ENCODE data around the gene ZNF587.
"Not testable (repeated sequence)": the region's sequence is repeated elsewhere in the genome, so short reads cannot be mapped to it uniquely, and the experiment has no call there.

The ZNF587 gene

DNA sequence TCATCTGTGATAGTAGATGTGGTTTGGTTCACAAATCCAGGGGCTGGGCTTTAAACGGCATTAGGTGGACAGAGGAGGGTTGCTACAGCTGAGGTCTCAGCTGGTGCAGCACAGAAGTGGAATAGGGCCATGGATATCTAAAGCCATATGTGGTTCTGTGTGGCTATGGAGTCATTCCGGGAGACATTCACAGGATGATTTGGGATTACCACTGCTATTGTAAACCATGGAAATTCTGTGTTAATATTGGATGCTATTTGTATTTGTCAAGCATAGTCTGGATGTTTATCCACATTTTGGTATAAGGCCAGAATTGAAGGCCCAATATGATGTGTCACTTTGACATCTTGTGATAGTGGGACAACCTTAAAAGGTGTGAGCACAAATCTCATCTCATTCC lies 26.5 kb upstream of the ZNF587 start:
- H3K4ac ChIP-seq (ENCODE audit: low read depth in 1 of 2, low read length in 2 of 2); H3K79me1 ChIP-seq (replicated peaks; ENCODE audit: low read length, poor library complexity, severe bottlenecking); H3K14ac ChIP-seq (ENCODE audit: low read length in 2 of 2); H2AK5ac ChIP-seq (ENCODE audit: low read length, severe bottlenecking); H3K4me2 ChIP-seq (ENCODE audit: low read length, poor library complexity, severe bottlenecking); H3K4me3 ChIP-seq (ENCODE audit: insufficient read depth in 1 of 2, low read depth in 1 of 2, low read length in 2 of 2); H4K8ac ChIP-seq (ENCODE audit: low read length); H3K27ac ChIP-seq (ENCODE audit: low read length, poor library complexity, severe bottlenecking); H4K91ac ChIP-seq (ENCODE audit: low read length); DNase-seq; H2BK15ac ChIP-seq (ENCODE audit: low read depth, poor library complexity, severe bottlenecking); H2BK5ac ChIP-seq (ENCODE audit: low read depth, low read length, poor library complexity, severe bottlenecking); H2AFZ ChIP-seq (ENCODE audit: low read depth, low read length); H3K9me3 ChIP-seq (ENCODE audit: control insufficient read depth, low read length); H2BK12ac ChIP-seq (ENCODE audit: low read length in 2 of 2); H3K18ac ChIP-seq (ENCODE audit: low read depth in 1 of 2, low read length in 2 of 2); H3K9ac ChIP-seq (ENCODE audit: low read length); H3K23ac ChIP-seq (ENCODE audit: low read length in 2 of 2); H3K27me3 ChIP-seq (ENCODE audit: control insufficient read depth in 1 of 2, insufficient read depth in 1 of 2, low read length in 2 of 2); H2BK120ac ChIP-seq (ENCODE audit: low read depth, low read length): not testable (repeated sequence)
- 93% methylated on average over 2 of the region's 2 CpGs for WGBS
- Histone ChIP-seq H3K36me3 (ENCODE audit: control insufficient read depth in 1 of 2, insufficient read depth in 2 of 2, low read depth in 1 of 2, low read length in 2 of 2) (peaks cover 9 to 22% of the 10 kb centered on the region in 2 experiments), H3K4me1 (ENCODE audit: control insufficient read depth, insufficient read depth, low read depth, low read length) (peaks cover 11% of the 10 kb centered on the region)

DNA sequence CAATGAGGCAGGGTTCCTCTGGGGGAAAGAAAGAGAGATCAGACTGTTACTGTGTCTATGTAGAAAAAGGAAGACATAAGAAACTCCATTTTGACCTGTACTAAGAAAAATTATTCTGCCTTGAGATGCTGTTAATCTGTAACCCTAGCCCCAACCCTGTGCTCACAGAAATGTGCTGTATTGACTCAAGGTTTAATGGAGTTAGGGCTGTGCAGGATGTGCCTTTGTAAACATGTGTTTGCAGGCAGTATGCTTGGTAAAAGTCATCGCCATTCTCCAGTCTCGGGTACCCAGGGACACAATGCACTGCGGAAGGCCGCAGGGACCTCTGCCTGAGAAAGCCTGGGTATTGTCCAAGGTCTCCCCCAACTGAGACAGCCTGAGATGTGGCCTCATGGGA lies 26.1 kb upstream of the ZNF587 start:
- not testable (repeated sequence) for H3K27ac ChIP-seq (ENCODE audit: low read length, poor library complexity, severe bottlenecking); H2AFZ ChIP-seq (ENCODE audit: low read depth, low read length); H2BK12ac ChIP-seq (ENCODE audit: low read length in 2 of 2); H3K4ac ChIP-seq (ENCODE audit: low read depth in 1 of 2, low read length in 2 of 2); DNase-seq; H3K14ac ChIP-seq (ENCODE audit: low read length in 2 of 2); H3K9me3 ChIP-seq (ENCODE audit: control insufficient read depth, low read length); H4K91ac ChIP-seq (ENCODE audit: low read length); H2BK5ac ChIP-seq (ENCODE audit: low read depth, low read length, poor library complexity, severe bottlenecking); H2AK5ac ChIP-seq (ENCODE audit: low read length, severe bottlenecking); H3K23ac ChIP-seq (ENCODE audit: low read length in 2 of 2); H3K27me3 ChIP-seq (ENCODE audit: control insufficient read depth in 1 of 2, insufficient read depth in 1 of 2, low read length in 2 of 2); H2BK15ac ChIP-seq (ENCODE audit: low read depth, poor library complexity, severe bottlenecking); H3K4me2 ChIP-seq (ENCODE audit: low read length, poor library complexity, severe bottlenecking); H3K9ac ChIP-seq (ENCODE audit: low read length); H3K79me1 ChIP-seq (replicated peaks; ENCODE audit: low read length, poor library complexity, severe bottlenecking); H2BK120ac ChIP-seq (ENCODE audit: low read depth, low read length); H3K18ac ChIP-seq (ENCODE audit: low read depth in 1 of 2, low read length in 2 of 2); H4K8ac ChIP-seq (ENCODE audit: low read length); H3K4me3 ChIP-seq (ENCODE audit: insufficient read depth in 1 of 2, low read depth in 1 of 2, low read length in 2 of 2)
- peaks cover 11% of the 10 kb centered on the region for H3K4me1 ChIP-seq (ENCODE audit: control insufficient read depth, insufficient read depth, low read depth, low read length)
- WGBS: 96% methylated on average over 4 of the region's 4 CpGs
- peaks cover 9 to 22% of the 10 kb centered on the region in 2 experiments for H3K36me3 ChIP-seq (ENCODE audit: control insufficient read depth in 1 of 2, insufficient read depth in 2 of 2, low read depth in 1 of 2, low read length in 2 of 2)

DNA sequence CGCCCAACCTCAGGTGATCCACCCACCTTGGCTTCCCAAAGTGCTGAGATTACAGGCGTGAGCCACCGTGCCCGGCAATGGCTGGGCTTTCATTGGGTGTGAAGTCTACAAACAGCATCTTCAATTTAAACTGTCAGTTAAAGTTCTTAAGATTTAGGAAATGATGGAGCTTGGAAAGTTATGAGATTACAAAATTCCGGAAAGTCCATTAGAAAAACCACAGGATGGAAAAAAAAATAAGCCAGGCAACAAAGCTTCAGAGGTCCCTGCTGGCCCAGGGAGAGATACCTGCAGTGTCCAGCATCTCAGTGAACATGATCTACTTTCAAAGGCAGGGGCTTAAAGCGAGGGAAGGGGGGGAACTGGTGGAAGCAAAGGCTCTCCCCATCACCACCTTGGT lies 24.1 kb upstream of the ZNF587 start:
- H2BK12ac ChIP-seq (ENCODE audit: low read length in 2 of 2): no peak overlapping the region
- no peak overlapping the region for H3K4me2 ChIP-seq (ENCODE audit: low read length, poor library complexity, severe bottlenecking)
- H3K14ac ChIP-seq (ENCODE audit: low read length in 2 of 2): no peak overlapping the region
- no peak overlapping the region for H4K8ac ChIP-seq (ENCODE audit: low read length)
- H3K9ac ChIP-seq (ENCODE audit: low read length): no peak overlapping the region
- WGBS: over 99% methylated on average over 5 of the region's 6 CpGs
- no peak overlapping the region for H2AFZ ChIP-seq (ENCODE audit: low read depth, low read length)
- H3K4ac ChIP-seq (ENCODE audit: low read depth in 1 of 2, low read length in 2 of 2): no peak overlapping the region
- peak overlapping the region; percentile 14 for H3K27ac ChIP-seq (ENCODE audit: low read length, poor library complexity, severe bottlenecking)
- H3K36me3 ChIP-seq (ENCODE audit: control insufficient read depth in 1 of 2, insufficient read depth in 2 of 2, low read depth in 1 of 2, low read length in 2 of 2): peaks cover 9 to 30% of the 10 kb centered on the region in 2 experiments
- H2BK5ac ChIP-seq (ENCODE audit: low read depth, low read length, poor library complexity, severe bottlenecking): no peak overlapping the region
- peaks cover 7% of the 10 kb centered on the region for H3K79me1 ChIP-seq (replicated peaks; ENCODE audit: low read length, poor library complexity, severe bottlenecking)
- no peaks in the 10 kb centered on the region for H3K9me3 ChIP-seq (ENCODE audit: control insufficient read depth, low read length)
- no peak overlapping the region for H4K91ac ChIP-seq (ENCODE audit: low read length)
- peaks cover 16% of the 10 kb centered on the region for H3K4me1 ChIP-seq (ENCODE audit: control insufficient read depth, insufficient read depth, low read depth, low read length)
- no peak overlapping the region for H3K18ac ChIP-seq (ENCODE audit: low read depth in 1 of 2, low read length in 2 of 2)
- no peak overlapping the region for H2BK120ac ChIP-seq (ENCODE audit: low read depth, low read length)
- no peaks in the 10 kb centered on the region for H3K27me3 ChIP-seq (ENCODE audit: control insufficient read depth in 1 of 2, insufficient read depth in 1 of 2, low read length in 2 of 2)
- H3K23ac ChIP-seq (ENCODE audit: low read length in 2 of 2): no peak overlapping the region
- no peak overlapping the region for H3K4me3 ChIP-seq (ENCODE audit: insufficient read depth in 1 of 2, low read depth in 1 of 2, low read length in 2 of 2)
- peak; percentile 50 for DNase-seq
- H2AK5ac ChIP-seq (ENCODE audit: low read length, severe bottlenecking): no peak overlapping the region
- no peak overlapping the region for H2BK15ac ChIP-seq (ENCODE audit: low read depth, poor library complexity, severe bottlenecking)

DNA sequence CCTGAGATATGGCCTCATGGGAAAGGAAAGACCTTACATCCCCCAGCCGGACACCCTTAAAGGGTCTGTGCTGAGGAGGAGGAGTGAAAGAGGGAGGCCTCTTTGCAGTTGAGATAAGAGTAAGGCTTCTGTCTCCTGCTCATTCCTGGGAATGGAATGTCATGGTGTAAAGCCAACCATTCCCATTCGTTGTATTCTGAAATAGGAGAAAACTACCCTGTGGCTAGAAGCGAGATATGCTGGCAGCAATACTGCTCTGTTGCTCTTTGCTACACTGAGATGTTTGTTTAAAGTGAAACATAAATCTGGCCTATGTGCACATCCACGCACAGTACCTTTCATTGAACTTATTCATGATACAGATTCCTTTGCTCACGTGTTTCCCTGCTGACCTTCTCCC lies 20.3 kb upstream of the ZNF587 start:
- 69% methylated on average over 5 of the region's 5 CpGs for WGBS

More for the DNA sequence above, 20.3 kb upstream of the ZNF587 start:
- Histone ChIP-seq H2AFZ (ENCODE audit: low read depth, low read length) (no peak overlapping the region), H3K36me3 (ENCODE audit: control insufficient read depth in 1 of 2, insufficient read depth in 2 of 2, low read depth in 1 of 2, low read length in 2 of 2) (peaks cover 6 to 16% of the 10 kb centered on the region in 2 experiments), H3K79me1 (replicated peaks; ENCODE audit: low read length, poor library complexity, severe bottlenecking) (peaks cover 7% of the 10 kb centered on the region), H2BK15ac (ENCODE audit: low read depth, poor library complexity, severe bottlenecking) (no peak overlapping the region), H3K4me3 (ENCODE audit: insufficient read depth in 1 of 2, low read depth in 1 of 2, low read length in 2 of 2) (no peak overlapping the region), H3K4ac (ENCODE audit: low read depth in 1 of 2, low read length in 2 of 2) (no peak overlapping the region), H2BK5ac (ENCODE audit: low read depth, low read length, poor library complexity, severe bottlenecking) (no peak overlapping the region), H4K8ac (ENCODE audit: low read length) (no peak overlapping the region), H3K4me1 (ENCODE audit: control insufficient read depth, insufficient read depth, low read depth, low read length) (peaks cover 14% of the 10 kb centered on the region), H2AK5ac (ENCODE audit: low read length, severe bottlenecking) (no peak overlapping the region), H2BK12ac (ENCODE audit: low read length in 2 of 2) (no peak overlapping the region), H3K27me3 (ENCODE audit: control insufficient read depth in 1 of 2, insufficient read depth in 1 of 2, low read length in 2 of 2) (no peaks in the 10 kb centered on the region), H3K27ac (ENCODE audit: low read length, poor library complexity, severe bottlenecking) (no peak overlapping the region), H3K14ac (ENCODE audit: low read length in 2 of 2) (no peak overlapping the region), H2BK120ac (ENCODE audit: low read depth, low read length) (no peak overlapping the region), H3K4me2 (ENCODE audit: low read length, poor library complexity, severe bottlenecking) (no peak overlapping the region), H3K23ac (ENCODE audit: low read length in 2 of 2) (no peak overlapping the region), H3K9ac (ENCODE audit: low read length) (no peak overlapping the region), H3K9me3 (ENCODE audit: control insufficient read depth, low read length) (no peaks in the 10 kb centered on the region), H4K91ac (ENCODE audit: low read length) (no peak overlapping the region), H3K18ac (ENCODE audit: low read depth in 1 of 2, low read length in 2 of 2) (no peak overlapping the region)
- DNase-seq: peak; percentile 33
